ENCODE data around the gene TTLL3. TPM values are rescaled to one million over a fixed set of nuclear protein-coding genes. Genes with fewer than 3 reads are reported as not detected.

Gene TTLL3
- total and polyA plus RNA-seq, 2 of the 13 experiments (the other 11 are each of a cell fraction or from before 2014, with no cell fraction given), result 9.5 to 51.2 TPM

GRCh38 chr3:9793161-9793781 is 16.8 kb upstream of the TTLL3 start (continued):
- TF ChIP-seq NONO (IDR thresholded peaks at IDR 0.05) (no peak), NONO (CRISPR knock-in tag; conservative IDR thresholded peaks at IDR 0.05) (no peak), FOXA1 (IDR thresholded peaks at IDR 0.05) (no peak), FOXA1 (CRISPR knock-in tag; IDR thresholded peaks at IDR 0.05) (no peak), ZFY (CRISPR knock-in tag; IDR thresholded peaks at IDR 0.05) (peak; percentile 32), ZNF879 (CRISPR knock-in tag; IDR thresholded peaks at IDR 0.05) (no peak), SOX6 (IDR thresholded peaks at IDR 0.05) (no peak), SOX6 (CRISPR knock-in tag; IDR thresholded peaks at IDR 0.05) (no peak), ZNF431 (CRISPR knock-in tag; IDR thresholded peaks at IDR 0.05; ENCODE audit: borderline replicate concordance, low read depth) (no peak), ZBTB34 (CRISPR knock-in tag; IDR thresholded peaks at IDR 0.05) (0 out of 2 replicates have a peak, but pooled peaks have one; percentile 7), RBAK (CRISPR knock-in tag; IDR thresholded peaks at IDR 0.05) (no peak), PRDM10 (CRISPR knock-in tag; IDR thresholded peaks at IDR 0.05; ENCODE audit: low read depth) (no peak), TOE1 (CRISPR knock-in tag; IDR thresholded peaks at IDR 0.05) (no peak), SMYD3 (CRISPR knock-in tag; IDR thresholded peaks at IDR 0.05) (no peak), TP53 (CRISPR knock-in tag; conservative IDR thresholded peaks at IDR 0.05) (no peak), ZNF543 (CRISPR knock-in tag; IDR thresholded peaks at IDR 0.05) (no peak; the same call in 1 of the 2 replicates), ESRRA (CRISPR knock-in tag; IDR thresholded peaks at IDR 0.05; ENCODE audit: low read depth) (no peak), CENPX (CRISPR knock-in tag; IDR thresholded peaks at IDR 0.05) (no peak), NR3C1 (CRISPR knock-in tag; IDR thresholded peaks at IDR 0.05) (no peak), ZNF572 (CRISPR knock-in tag; IDR thresholded peaks at IDR 0.05) (no peak), RBM39 (IDR thresholded peaks at IDR 0.05; ENCODE audit: low read depth, low read length, poor library complexity, severe bottlenecking) (peak; percentile 73), SOX13 (IDR thresholded peaks at IDR 0.05) (no peak), SOX13 (CRISPR knock-in tag; conservative IDR thresholded peaks at IDR 0.05 in 1 of 2, IDR thresholded peaks at IDR 0.05 in 1 of 2) (no peak), ZNF549 (CRISPR knock-in tag; IDR thresholded peaks at IDR 0.05) (no peak), ATF7 (IDR thresholded peaks at IDR 0.05) (no peak), ATF7 (CRISPR knock-in tag; IDR thresholded peaks at IDR 0.05) (no peak)

Measured in HepG2 (cell line).